Vagina (tissue), 2 donors: ENCODE data around the gene SENP5.

Source experiments
- CTCF ChIP-seq, 3 experiments: fragments of 450-650 bp in 2 of 3; fragments of 200-600 bp in 1 of 3; sonication (generic) in 1 of 3; IDR thresholded peaks; one replicate each; pipeline ENCODE4 v1.5.1; 2017 to 2019; ENCODE audit warnings: antibody characterized with exemption in 3 of 3, mild to moderate bottlenecking in 2 of 3, moderate library complexity in 2 of 3
- POLR2A ChIP-seq, 2 donors: fragments of 450-650 bp; IDR thresholded peaks; one replicate each; pipeline ENCODE4 v1.6.1; 2017; ENCODE audit warnings: antibody characterized with exemption in 2 of 2, mild to moderate bottlenecking in 2 of 2, moderate library complexity in 2 of 2
- POLR2AphosphoS5 ChIP-seq, 2 donors: sonication (generic); formaldehyde crosslinking; IDR thresholded peaks; one replicate each; pipeline ENCODE4 v1.9.0; 2017; ENCODE audit warnings: antibody characterized with exemption in 2 of 2, mild to moderate bottlenecking in 2 of 2, low read depth in 1 of 2; ENCODE audit not compliant: insufficient read depth in 1 of 2

- no peak for TF ChIP-seq POLR2AphosphoS5 (IDR thresholded peaks at IDR 0.05; ENCODE audit: insufficient read depth in 1 of 2, low read depth in 1 of 2)
- TF ChIP-seq CTCF (IDR thresholded peaks at IDR 0.05): no peak
- TF ChIP-seq POLR2A (IDR thresholded peaks at IDR 0.05): no peak
Measured at GRCh38 chr3:196941729-196942225, 74.1 kb downstream of the SENP5 start.
